K562 (cell line): ENCODE data around the gene ST3GAL3. TPM values are rescaled to one million over a fixed set of nuclear protein-coding genes. Genes with fewer than 3 reads are reported as not detected.
A peak's percentile ranks its signal among the peaks of the same experiment; 100 is the strongest.

Experiments
- ATAC-seq: fragments of 200-7000 bp; cut with Tn5 transposase; 3 replicates; pipeline ENCODE4 v1.9.1; 2020; ENCODE audit warnings: moderate library complexity
- BruUV-seq: library from RNA; stranded (reverse); fragments of 400-500 nt; replicated peaks from 2 replicates; lab custom pipeline; 2021; lab: Mats Ljungman, UMichigan
- CTCF ChIA-PET: fragments of 300-600 bp; formaldehyde crosslinking; extraction: SDS; loops from one replicate; lab custom pipeline; 2021; ENCODE audit warnings: low intra/inter-chr PET ratio; lab: Yijun Ruan, JAX
- POLR2A ChIA-PET: fragments of 300-600, 350-650 bp; sonication (Branson Sonifier 250); formaldehyde crosslinking; extraction: SDS; loops from one replicate; lab custom pipeline; 2021; ENCODE audit warnings: antibody characterized with exemption, inconsistent platforms; lab: Yijun Ruan, JAX
- DNase-seq, 4 experiments: peaks; one replicate each; pipeline versions ENCODE4 v3.0.0 to v3.0.0-alpha.2; 2011 to 2018; ENCODE audit warnings: low spot score in 3 of 4, mixed read lengths in 3 of 4; ENCODE audit errors: extremely low read depth in 1 of 4
- FAIRE-seq: peaks from 2 replicates; lab custom pipeline; 2011; peaks lifted over from hg19 to GRCh38; lab: Jason Lieb, UNC
- H2AFZ ChIP-seq: 2 replicates; pipeline ENCODE4 v1.6.0; 2011; ENCODE audit warnings: low read depth, low read length, control low read depth, inconsistent platforms
- H3K27ac ChIP-seq: fragments of 200-600 bp; 3 replicates; pipeline ENCODE4 v1.8.0; 2011; ENCODE audit warnings: low read depth, mild to moderate bottlenecking, control low read depth, inconsistent platforms, low read length, moderate library complexity, mixed read lengths; ENCODE audit errors: extremely low read depth
- H3K27me3 ChIP-seq, 2 experiments: fragments of 300-600 bp in 1 of 2; 2 replicates in 1 of 2; 3 replicates in 1 of 2; pipeline versions ENCODE4 v1.6.0 to v1.8.0; 2011; ENCODE audit warnings: inconsistent platforms in 2 of 2, low read length in 2 of 2, mild to moderate bottlenecking in 1 of 2, mixed read lengths in 1 of 2, moderate library complexity in 1 of 2; ENCODE audit not compliant: control insufficient read depth in 2 of 2, insufficient read depth in 2 of 2
- H3K36me3 ChIP-seq: fragments of 300-600 bp; 3 replicates; pipeline ENCODE4 v1.8.0; 2011; ENCODE audit warnings: mild to moderate bottlenecking, low read length, inconsistent platforms; ENCODE audit not compliant: control insufficient read depth, insufficient read depth
- H3K4me1 ChIP-seq, 2 experiments: fragments of 200-600 bp in 1 of 2; replicated peaks in 1 of 2; 2 replicates in 1 of 2; 3 replicates in 1 of 2; pipeline versions ENCODE4 v1.5.1 to v1.8.0; 2011; ENCODE audit warnings: inconsistent platforms in 2 of 2, low read length in 2 of 2, mild to moderate bottlenecking in 1 of 2, mixed read lengths in 1 of 2, moderate library complexity in 1 of 2; ENCODE audit not compliant: control insufficient read depth in 2 of 2, insufficient read depth in 2 of 2
- H3K4me2 ChIP-seq: 2 replicates; pipeline ENCODE4 v1.6.1; 2011; ENCODE audit warnings: low read length, control low read depth, inconsistent platforms, mixed read lengths; ENCODE audit not compliant: insufficient read depth
- H3K4me3 ChIP-seq: fragments of 200-600 bp; sonication (generic), shearing (Covaris generic); 2 replicates; pipeline ENCODE4 v1.5.1; 2016; ENCODE audit warnings: control low read depth, inconsistent platforms
- H3K79me2 ChIP-seq: fragments of 200-600 bp; 3 replicates; pipeline ENCODE4 v1.8.0; 2011; ENCODE audit warnings: low read length, inconsistent platforms; ENCODE audit not compliant: control insufficient read depth, insufficient read depth
- H3K9ac ChIP-seq, 2 experiments: 2 replicates each; pipeline versions ENCODE4 v1.6.0 to v1.6.1; 2011; ENCODE audit warnings: low read depth in 2 of 2, low read length in 2 of 2, control low read depth in 1 of 2, inconsistent platforms in 1 of 2, mild to moderate bottlenecking in 1 of 2, mixed read lengths in 1 of 2; ENCODE audit not compliant: insufficient read depth in 1 of 2
- H3K9me1 ChIP-seq: one replicate; pipeline ENCODE4 v1.6.0; 2011; ENCODE audit warnings: inconsistent platforms, mild to moderate bottlenecking, low read length, moderate library complexity; ENCODE audit not compliant: control insufficient read depth, insufficient read depth
- H3K9me3 ChIP-seq: replicated peaks from 2 replicates; pipeline ENCODE4 v1.5.1; 2011; ENCODE audit warnings: low read depth, low read length, inconsistent platforms; ENCODE audit not compliant: control insufficient read depth, insufficient read depth
- H4K20me1 ChIP-seq: replicated peaks from 2 replicates; pipeline ENCODE4 v1.6.1; 2011; ENCODE audit warnings: low read length, inconsistent platforms, mixed read lengths; ENCODE audit not compliant: control insufficient read depth, insufficient read depth
- RBFOX2 ChIP-seq: fragments of 200-400 bp; formaldehyde crosslinking; IDR thresholded peaks from 2 replicates; pipeline ENCODE4 v1.6.1; 2017; ENCODE audit warnings: low read depth, mild to moderate bottlenecking, low read length, moderate library complexity
- SAFB ChIP-seq: fragments of 200-400 bp; formaldehyde crosslinking; IDR thresholded peaks from 2 replicates; pipeline ENCODE4 v1.6.1; 2017; ENCODE audit warnings: low read depth, low read length, borderline replicate concordance
- ZNF143 ChIP-seq: sonication (generic); formaldehyde crosslinking; IDR thresholded peaks from 2 replicates; pipeline ENCODE4 v1.9.0; 2022; ENCODE audit warnings: mild to moderate bottlenecking, missing genetic modification reagents
- WGBS: fragments of 100-300 bp; shearing (Covaris generic); methylation state at CpG from one replicate; pipeline ENCODE4 v1.1.6; 2016; ENCODE audit warnings: low coverage, mixed read lengths; ENCODE audit not compliant: insufficient coverage; ENCODE audit errors: missing lambda C conversion rate; 5-methylcytosine and 5-hydroxymethylcytosine counted together
- in situ Hi-C: fragments of 300-500 bp; cut with MboI; formaldehyde crosslinking; loops from 4 replicates; pipeline ENCODE4 v1.15.0; 2018; ENCODE audit warnings: inconsistent platforms, mixed read lengths
- intact Hi-C: fragments of 100-400 bp; cut with micrococcal nuclease; formaldehyde crosslinking; loops from 2 replicates; pipeline ENCODE4 v1.14.2; 2022
- polyA plus RNA-seq, 8 experiments: library from polyadenylated mRNA; depleted of rRNA in 4 of 8; stranded (reverse) in 5 of 8; unstranded in 3 of 8; fragments of >200 nt; fragmentation: Nextera tagmentation in 2 of 8; fragmentation: Illumina TruSeq in 1 of 8; extraction: Ambion mirVana in 2 of 8; extraction: Trizol in 1 of 8; gene quantifications; 2 replicates each; pipeline versions ENCODE4 v1.2.1 to v1.2.3, GENCODE V29; 2011 to 2014; ENCODE audit warnings: inconsistent platforms in 1 of 8, missing spikeins in 1 of 8
- total RNA-seq, 7 experiments: library from RNA; depleted of rRNA in 6 of 7; stranded (reverse); fragments of >200 nt in 6 of 7; fragmentation: Illumina TruSeq in 2 of 7; extraction: Trizol in 2 of 7; gene quantifications; 2 replicates each; pipeline versions ENCODE4 v1.2.1 to v1.2.3, GENCODE V29; 2011 to 2021; ENCODE audit warnings: low replicate concordance in 1 of 7

ST3GAL3 gene
- total and polyA plus RNA-seq, 9 of the 15 experiments (the other 6 are each of a cell fraction or from before 2014, with no cell fraction given), result 1.2 to 18.9 (median 11.0) TPM

- TF ChIP-seq ZNF143 (CRISPR knock-in tag), result no peak
- TF ChIP-seq, all 486 proteins: peak for 0
Measured at GRCh38 chr1:43947874-43948437, 240.6 kb downstream of the ST3GAL3 start (continued).

- DNase-seq, result no peak
- WGBS, result 81% methylated on average over 13 of the region's 13 CpGs
- ChIA-PET CTCF (no interaction called here), POLR2A (interaction anchor here (0.6 to 1.7 kb wide), 5 partner anchors 17 to 179 kb away, joined by 3 to 6 read pairs (median 3); no protein-coding TSS in a partner anchor)
- H3K4me3 ChIP-seq, result no peak overlapping the region
- no peaks in the 10 kb centered on the region for H3K9me1 ChIP-seq
- peaks cover 19 to 40% of the 10 kb centered on the region in 2 experiments for H3K4me1 ChIP-seq
- no peak overlapping the region for H3K4me2 ChIP-seq
- no peak overlapping the region for H3K27ac ChIP-seq
- H2AFZ ChIP-seq, result no peak overlapping the region
- H3K27me3 ChIP-seq, result no peaks in the 10 kb centered on the region
- intact Hi-C loops, result loop anchor here (5.0 kb wide), 1 partner anchor 88 kb away; no protein-coding TSS in a partner anchor
- ATAC-seq, result no peak
- H3K9me3 ChIP-seq, result no peaks in the 10 kb centered on the region
- TF ChIP-seq SAFB (no peak), RBFOX2 (peak; percentile 12; the same call in 1 of the 2 replicates)
- no TSS peak for BruUV-seq
- H4K20me1 ChIP-seq, result 0 out of 2 replicates have a peak, but pooled peaks cover 7% of the 10 kb centered on the region
- peak overlapping the region in 1 of 2 experiments; percentile 59; a peak in 2 of 4 replicates for H3K9ac ChIP-seq
- H3K36me3 ChIP-seq, result peaks cover 18% of the 10 kb centered on the region
- H3K79me2 ChIP-seq, result peaks cover 42% of the 10 kb centered on the region
- in situ Hi-C loops, result no loop called here
- FAIRE-seq, result no peak
Measured at GRCh38 chr1:43949678-43950077, 242.3 kb downstream of the ST3GAL3 start.
